ENCODE data around the gene RAPGEF3.

- TF ChIP-seq, protein P1, sequence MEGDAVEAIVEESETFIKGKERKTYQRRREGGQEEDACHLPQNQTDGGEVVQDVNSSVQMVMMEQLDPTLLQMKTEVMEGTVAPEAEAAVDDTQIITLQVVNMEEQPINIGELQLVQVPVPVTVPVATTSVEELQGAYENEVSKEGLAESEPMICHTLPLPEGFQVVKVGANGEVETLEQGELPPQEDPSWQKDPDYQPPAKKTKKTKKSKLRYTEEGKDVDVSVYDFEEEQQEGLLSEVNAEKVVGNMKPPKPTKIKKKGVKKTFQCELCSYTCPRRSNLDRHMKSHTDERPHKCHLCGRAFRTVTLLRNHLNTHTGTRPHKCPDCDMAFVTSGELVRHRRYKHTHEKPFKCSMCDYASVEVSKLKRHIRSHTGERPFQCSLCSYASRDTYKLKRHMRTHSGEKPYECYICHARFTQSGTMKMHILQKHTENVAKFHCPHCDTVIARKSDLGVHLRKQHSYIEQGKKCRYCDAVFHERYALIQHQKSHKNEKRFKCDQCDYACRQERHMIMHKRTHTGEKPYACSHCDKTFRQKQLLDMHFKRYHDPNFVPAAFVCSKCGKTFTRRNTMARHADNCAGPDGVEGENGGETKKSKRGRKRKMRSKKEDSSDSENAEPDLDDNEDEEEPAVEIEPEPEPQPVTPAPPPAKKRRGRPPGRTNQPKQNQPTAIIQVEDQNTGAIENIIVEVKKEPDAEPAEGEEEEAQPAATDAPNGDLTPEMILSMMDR (conservative IDR thresholded peaks at IDR 0.05), result no peak
- TF ChIP-seq EZH2 (IDR thresholded peaks at IDR 0.05; ENCODE audit: low read depth), result no peak
Measured at GRCh38 chr12:47709237-47709636, 49.4 kb downstream of the RAPGEF3 start.

Data from PC-9 (cell line).